Central memory CD8-positive, alpha-beta T cell (primary cell): ENCODE data around the gene WDR33.

Experiments used
- ATAC-seq: fragments of 150-1000 bp; cut with Tn5 transposase; replicated peaks from 2 replicates; pipeline ENCODE4 v1.10.0; 2022; ENCODE audit warnings: mild to moderate bottlenecking, moderate FRiP score, moderate number of reproducible peaks; ENCODE audit not compliant: poor library complexity, severe bottlenecking; ENCODE audit errors: extremely low read depth
- DNase-seq, 2 donors: peaks; one replicate each; pipeline ENCODE4 v3.0.0; 2021; ENCODE audit warnings: low spot score in 2 of 2
- H3K27ac Mint-ChIP-seq: one replicate; pipeline ENCODE4 v1.8.0; 2022; ENCODE audit warnings: low read depth, mild to moderate bottlenecking, moderate library complexity, mixed read lengths
- H3K27me3 Mint-ChIP-seq: one replicate; pipeline ENCODE4 v1.8.0; 2022; ENCODE audit warnings: mixed read lengths
- H3K36me3 Mint-ChIP-seq: one replicate; pipeline ENCODE4 v1.8.0; 2022; ENCODE audit warnings: mild to moderate bottlenecking, moderate library complexity, mixed read lengths; ENCODE audit not compliant: insufficient read depth
- H3K4me1 Mint-ChIP-seq: one replicate; pipeline ENCODE4 v1.8.0; 2022; ENCODE audit warnings: mixed read lengths
- H3K4me3 Mint-ChIP-seq: one replicate; pipeline ENCODE4 v1.8.0; 2022; ENCODE audit warnings: mild to moderate bottlenecking, moderate library complexity, mixed read lengths
- H3K9me3 Mint-ChIP-seq: one replicate; pipeline ENCODE4 v1.8.0; 2022; ENCODE audit warnings: mixed read lengths

WDR33 gene

GRCh38 chr2:127810619-127811396 is at the start of gene WDR33:
WDR33 (minus strand) TSS chr2:127811171; CDS start chr2:127770981, 40,190 bp downstream.
- Mint-ChIP-seq H3K9me3 (no peaks in the 10 kb centered on the region), H3K27me3 (no peaks in the 10 kb centered on the region), H3K4me3 (peak within 1 kb of the TSS; percentile 98), H3K27ac (peak within 1 kb of the TSS; percentile 100), H3K4me1 (peaks cover 44% of the 10 kb centered on the region), H3K36me3 (peaks cover 20% of the 10 kb centered on the region)
- ATAC-seq (peak; percentile 98), DNase-seq (peak; percentile 81 to 89)

- Mint-ChIP-seq H3K36me3 (peaks cover 32% of the 10 kb centered on the region), H3K27me3 (no peaks in the 10 kb centered on the region), H3K4me3 (no peak overlapping the region), H3K4me1 (peaks cover 24% of the 10 kb centered on the region), H3K27ac (no peak overlapping the region), H3K9me3 (no peaks in the 10 kb centered on the region)
- ATAC-seq, result no peak
- DNase-seq, result no peak
These were observed 49.2 kb upstream of the WDR33 start for GRCh38 chr2:127860130-127860529.

- no peak for ATAC-seq
- peak; percentile 28 to 30 for DNase-seq
- Mint-ChIP-seq H3K27me3 (no peaks in the 10 kb centered on the region), H3K4me3 (peak overlapping the region; percentile 31), H3K9me3 (no peaks in the 10 kb centered on the region), H3K27ac (no peak overlapping the region), H3K4me1 (peaks cover 26% of the 10 kb centered on the region), H3K36me3 (peaks cover 28% of the 10 kb centered on the region)
These were observed 48.7 kb upstream of the WDR33 start for GRCh38 chr2:127859712-127860085.

- DNase-seq (peak; percentile 11 to 14), ATAC-seq (peak; percentile 35)
- Mint-ChIP-seq H3K36me3 (peaks cover 17% of the 10 kb centered on the region), H3K9me3 (no peaks in the 10 kb centered on the region), H3K27ac (peak overlapping the region; percentile 67), H3K4me1 (peaks cover 46% of the 10 kb centered on the region), H3K4me3 (peak overlapping the region; percentile 82), H3K27me3 (no peaks in the 10 kb centered on the region)
These were observed 46.4 kb upstream of the WDR33 start for GRCh38 chr2:127857265-127857808.

GRCh38 chr2:127853671-127854070 is 42.7 kb upstream of the WDR33 start:
- no peak overlapping the region for H3K27ac Mint-ChIP-seq
- H3K27me3 Mint-ChIP-seq, result no peaks in the 10 kb centered on the region
- H3K36me3 Mint-ChIP-seq, result peaks cover 30% of the 10 kb centered on the region
- H3K4me1 Mint-ChIP-seq, result peaks cover 46% of the 10 kb centered on the region
- DNase-seq (no peak), ATAC-seq (no peak)
- no peaks in the 10 kb centered on the region for H3K9me3 Mint-ChIP-seq
- H3K4me3 Mint-ChIP-seq, result no peak overlapping the region

GRCh38 chr2:127852388-127852787 is 41.4 kb upstream of the WDR33 start:
- peaks cover 38% of the 10 kb centered on the region for H3K4me1 Mint-ChIP-seq
- H3K4me3 Mint-ChIP-seq, result no peak overlapping the region
- H3K27me3 Mint-ChIP-seq, result no peaks in the 10 kb centered on the region
- peaks cover 33% of the 10 kb centered on the region for H3K36me3 Mint-ChIP-seq
- no peak overlapping the region for H3K27ac Mint-ChIP-seq
- ATAC-seq (no peak), DNase-seq (no peak)
- no peaks in the 10 kb centered on the region for H3K9me3 Mint-ChIP-seq

- no peak overlapping the region for H3K4me3 Mint-ChIP-seq
- ATAC-seq, result no peak
- no peaks in the 10 kb centered on the region for H3K9me3 Mint-ChIP-seq
- H3K27ac Mint-ChIP-seq, result no peak overlapping the region
- H3K27me3 Mint-ChIP-seq, result no peaks in the 10 kb centered on the region
- peaks cover 47% of the 10 kb centered on the region for H3K36me3 Mint-ChIP-seq
- peaks cover 6% of the 10 kb centered on the region for H3K4me1 Mint-ChIP-seq
- DNase-seq, result no peak
These were observed 37.0 kb upstream of the WDR33 start for GRCh38 chr2:127847931-127848330.

- peaks cover 39% of the 10 kb centered on the region for H3K36me3 Mint-ChIP-seq
- H3K27ac Mint-ChIP-seq, result no peak overlapping the region
- H3K27me3 Mint-ChIP-seq, result no peaks in the 10 kb centered on the region
- ATAC-seq (no peak), DNase-seq (no peak)
- no peak overlapping the region for H3K4me3 Mint-ChIP-seq
- H3K9me3 Mint-ChIP-seq, result no peaks in the 10 kb centered on the region
- peaks cover 7% of the 10 kb centered on the region for H3K4me1 Mint-ChIP-seq
These were observed 34.0 kb upstream of the WDR33 start for GRCh38 chr2:127844973-127845372.

- no peaks in the 10 kb centered on the region for H3K27me3 Mint-ChIP-seq
- peaks cover 7% of the 10 kb centered on the region for H3K4me1 Mint-ChIP-seq
- DNase-seq (no peak), ATAC-seq (no peak)
- no peaks in the 10 kb centered on the region for H3K9me3 Mint-ChIP-seq
- no peak overlapping the region for H3K27ac Mint-ChIP-seq
- H3K36me3 Mint-ChIP-seq, result peaks cover 28% of the 10 kb centered on the region
- no peak overlapping the region for H3K4me3 Mint-ChIP-seq
These were observed 32.7 kb upstream of the WDR33 start for GRCh38 chr2:127843677-127844076.

GRCh38 chr2:127841466-127842178 is 30.7 kb upstream of the WDR33 start:
- peaks cover 16% of the 10 kb centered on the region for H3K36me3 Mint-ChIP-seq
- no peaks in the 10 kb centered on the region for H3K9me3 Mint-ChIP-seq
- H3K4me3 Mint-ChIP-seq, result no peak overlapping the region
- no peak overlapping the region for H3K27ac Mint-ChIP-seq
- no peak for ATAC-seq
- DNase-seq, result no peak
- no peaks in the 10 kb centered on the region for H3K27me3 Mint-ChIP-seq
- H3K4me1 Mint-ChIP-seq, result peaks cover 7% of the 10 kb centered on the region

GRCh38 chr2:127840893-127841292 is 29.9 kb upstream of the WDR33 start:
- no peak overlapping the region for H3K4me3 Mint-ChIP-seq
- no peaks in the 10 kb centered on the region for H3K9me3 Mint-ChIP-seq
- no peaks in the 10 kb centered on the region for H3K27me3 Mint-ChIP-seq
- no peak for DNase-seq
- no peak for ATAC-seq
- no peak overlapping the region for H3K27ac Mint-ChIP-seq
- peaks cover 7% of the 10 kb centered on the region for H3K4me1 Mint-ChIP-seq
- H3K36me3 Mint-ChIP-seq, result peaks cover 11% of the 10 kb centered on the region

- Mint-ChIP-seq H3K4me1 (peaks cover under 1% of the 10 kb centered on the region), H3K27me3 (no peaks in the 10 kb centered on the region), H3K4me3 (no peak overlapping the region), H3K36me3 (peaks cover 1% of the 10 kb centered on the region), H3K9me3 (no peaks in the 10 kb centered on the region), H3K27ac (no peak overlapping the region)
- DNase-seq (no peak), ATAC-seq (no peak)
These were observed 24.0 kb upstream of the WDR33 start for GRCh38 chr2:127834951-127835350.

GRCh38 chr2:127829845-127830246 is 18.9 kb upstream of the WDR33 start:
- peak overlapping the region; percentile 91 for H3K27ac Mint-ChIP-seq
- H3K4me3 Mint-ChIP-seq, result peak overlapping the region; percentile 21
- peaks cover 14% of the 10 kb centered on the region for H3K4me1 Mint-ChIP-seq

More at GRCh38 chr2:127829845-127830246, 18.9 kb upstream of the WDR33 start:
- Mint-ChIP-seq H3K9me3 (no peaks in the 10 kb centered on the region), H3K36me3 (peaks cover 4% of the 10 kb centered on the region), H3K27me3 (no peaks in the 10 kb centered on the region)
- ATAC-seq (peak; percentile 99), DNase-seq (peak; percentile 24 to 69)
